Choroid plexus epithelial cell (primary cell): ENCODE measurements around the gene L3MBTL4.
"Not testable (repeated sequence)": the region's sequence is repeated elsewhere in the genome, so short reads cannot be mapped to it uniquely, and the experiment has no call there.

Experiments
- DNase-seq: peaks from one replicate; pipeline ENCODE4 v3.0.0-alpha.2; 2010; ENCODE audit warnings: low read depth
- H3K4me3 ChIP-seq: 2 replicates; pipeline ENCODE4 v1.5.1; 2011; ENCODE audit warnings: low read depth, mild to moderate bottlenecking, control low read depth, low read length, moderate library complexity
- CTCF ChIP-seq: conservative IDR thresholded peaks from 2 replicates; pipeline ENCODE4 v1.5.1; 2011; ENCODE audit warnings: low read depth, mild to moderate bottlenecking, control low read depth, inconsistent platforms, low read length, moderate library complexity

L3MBTL4 gene

GRCh38 chr18:6156446-6156845 lies 258.3 kb downstream of the L3MBTL4 start:
- no peak overlapping the region for H3K4me3 ChIP-seq
- DNase-seq: no peak
- no peak for TF ChIP-seq CTCF

GRCh38 chr18:6155707-6156106 lies 259.0 kb downstream of the L3MBTL4 start:
- no peak for DNase-seq
- no peak for TF ChIP-seq CTCF

GRCh38 chr18:6150430-6150829 lies 264.3 kb downstream of the L3MBTL4 start:
- no peak for DNase-seq
- TF ChIP-seq CTCF: no peak
- no peak overlapping the region for H3K4me3 ChIP-seq

More at GRCh38 chr18:6155707-6156106, 259.0 kb downstream of the L3MBTL4 start:
- H3K4me3 ChIP-seq: no peak overlapping the region

- TF ChIP-seq CTCF: no peak
- DNase-seq: no peak
- no peak overlapping the region for H3K4me3 ChIP-seq
Observed at GRCh38 chr18:6146307-6146661, 268.4 kb downstream of the L3MBTL4 start.

- DNase-seq: no peak
- no peak overlapping the region for H3K4me3 ChIP-seq
- no peak for TF ChIP-seq CTCF
Observed at GRCh38 chr18:6145645-6146306, 268.9 kb downstream of the L3MBTL4 start.

GRCh38 chr18:6139007-6139406 lies 275.7 kb downstream of the L3MBTL4 start:
- no peak for DNase-seq

GRCh38 chr18:6135901-6136300 lies 278.8 kb downstream of the L3MBTL4 start:
- DNase-seq, H3K4me3 ChIP-seq: not testable (repeated sequence)

More at GRCh38 chr18:6139007-6139406, 275.7 kb downstream of the L3MBTL4 start:
- no peak overlapping the region for H3K4me3 ChIP-seq
- no peak for TF ChIP-seq CTCF

- not testable (repeated sequence) for DNase-seq
Observed at GRCh38 chr18:6135029-6135428, 279.7 kb downstream of the L3MBTL4 start.

More at GRCh38 chr18:6135029-6135428, 279.7 kb downstream of the L3MBTL4 start:
- H3K4me3 ChIP-seq: not testable (repeated sequence)
